ENCODE results near the gene PANK1.

Gene PANK1

GRCh38 chr10:89642193-89642592 lies 2.8 kb downstream of the PANK1 start:
- peaks cover 15% of the 10 kb centered on the region for H3K36me3 ChIP-seq (ENCODE audit: control insufficient read depth, insufficient read depth, low read length)
- no peaks in the 10 kb centered on the region for H3K9me3 ChIP-seq (ENCODE audit: control insufficient read depth, low read length)
- H3K27ac ChIP-seq (ENCODE audit: low read depth, low read length, severe bottlenecking): no peak overlapping the region
- peaks cover 3% of the 10 kb centered on the region for H3K4me1 ChIP-seq (ENCODE audit: control insufficient read depth, insufficient read depth, low read length, poor library complexity, severe bottlenecking)
- 100% methylated on average over 1 of the region's 3 CpGs; no CpG with 5 or more reads in 1 of the 2 experiments for WGBS, 2 experiments (ENCODE audit: insufficient coverage in 2 of 2)
- H3K4me3 ChIP-seq (ENCODE audit: extremely low read depth, insufficient read depth, low read length, poor library complexity, severe bottlenecking): no peak overlapping the region

- Histone ChIP-seq H3K9me3 (ENCODE audit: control insufficient read depth, low read length) (no peaks in the 10 kb centered on the region), H3K4me1 (ENCODE audit: control insufficient read depth, insufficient read depth, low read length, poor library complexity, severe bottlenecking) (no peaks in the 10 kb centered on the region), H3K36me3 (ENCODE audit: control insufficient read depth, insufficient read depth, low read length) (peaks cover 29% of the 10 kb centered on the region), H3K27ac (ENCODE audit: low read depth, low read length, severe bottlenecking) (no peak overlapping the region), H3K4me3 (ENCODE audit: extremely low read depth, insufficient read depth, low read length, poor library complexity, severe bottlenecking) (no peak overlapping the region)
- no CpG with 5 or more reads among the region's 1 CpG for WGBS, 2 experiments (ENCODE audit: insufficient coverage in 2 of 2)
Observed at GRCh38 chr10:89640241-89640640, 4.8 kb downstream of the PANK1 start.

GRCh38 chr10:89639326-89639725 lies 5.7 kb downstream of the PANK1 start:
- Histone ChIP-seq H3K4me3 (ENCODE audit: extremely low read depth, insufficient read depth, low read length, poor library complexity, severe bottlenecking) (no peak overlapping the region), H3K36me3 (ENCODE audit: control insufficient read depth, insufficient read depth, low read length) (peaks cover 37% of the 10 kb centered on the region), H3K9me3 (ENCODE audit: control insufficient read depth, low read length) (no peaks in the 10 kb centered on the region), H3K27ac (ENCODE audit: low read depth, low read length, severe bottlenecking) (no peak overlapping the region), H3K4me1 (ENCODE audit: control insufficient read depth, insufficient read depth, low read length, poor library complexity, severe bottlenecking) (no peaks in the 10 kb centered on the region)
- WGBS, 2 experiments (ENCODE audit: insufficient coverage in 2 of 2): 100% methylated on average over 1 of the region's 2 CpGs; no CpG with 5 or more reads in 1 of the 2 experiments

GRCh38 chr10:89637113-89637512 lies 7.9 kb downstream of the PANK1 start:
- WGBS, 2 experiments (ENCODE audit: insufficient coverage in 2 of 2): 92 to 97% methylated on average over 6 of the region's 7 CpGs
- no peaks in the 10 kb centered on the region for H3K4me1 ChIP-seq (ENCODE audit: control insufficient read depth, insufficient read depth, low read length, poor library complexity, severe bottlenecking)
- no peak overlapping the region for H3K4me3 ChIP-seq (ENCODE audit: extremely low read depth, insufficient read depth, low read length, poor library complexity, severe bottlenecking)
- no peaks in the 10 kb centered on the region for H3K9me3 ChIP-seq (ENCODE audit: control insufficient read depth, low read length)
- H3K36me3 ChIP-seq (ENCODE audit: control insufficient read depth, insufficient read depth, low read length): peaks cover 51% of the 10 kb centered on the region
- H3K27ac ChIP-seq (ENCODE audit: low read depth, low read length, severe bottlenecking): no peak overlapping the region

- Histone ChIP-seq H3K4me1 (ENCODE audit: control insufficient read depth, insufficient read depth, low read length, poor library complexity, severe bottlenecking) (no peaks in the 10 kb centered on the region), H3K27ac (ENCODE audit: low read depth, low read length, severe bottlenecking) (no peak overlapping the region), H3K4me3 (ENCODE audit: extremely low read depth, insufficient read depth, low read length, poor library complexity, severe bottlenecking) (no peak overlapping the region), H3K36me3 (ENCODE audit: control insufficient read depth, insufficient read depth, low read length) (peaks cover 54% of the 10 kb centered on the region), H3K9me3 (ENCODE audit: control insufficient read depth, low read length) (no peaks in the 10 kb centered on the region)
- WGBS, 2 experiments (ENCODE audit: insufficient coverage in 2 of 2): 100% methylated on average over 1 of the region's 2 CpGs
Observed at GRCh38 chr10:89634637-89635036, 10.4 kb downstream of the PANK1 start.

- Histone ChIP-seq H3K36me3 (ENCODE audit: control insufficient read depth, insufficient read depth, low read length) (peaks cover 50% of the 10 kb centered on the region), H3K4me1 (ENCODE audit: control insufficient read depth, insufficient read depth, low read length, poor library complexity, severe bottlenecking) (no peaks in the 10 kb centered on the region), H3K27ac (ENCODE audit: low read depth, low read length, severe bottlenecking) (no peak overlapping the region)
Observed at GRCh38 chr10:89633484-89633883, 11.6 kb downstream of the PANK1 start.

GRCh38 chr10:89632824-89633223 lies 12.2 kb downstream of the PANK1 start:
- H3K4me3 ChIP-seq (ENCODE audit: extremely low read depth, insufficient read depth, low read length, poor library complexity, severe bottlenecking): no peak overlapping the region
- no peaks in the 10 kb centered on the region for H3K4me1 ChIP-seq (ENCODE audit: control insufficient read depth, insufficient read depth, low read length, poor library complexity, severe bottlenecking)
- no peak overlapping the region for H3K27ac ChIP-seq (ENCODE audit: low read depth, low read length, severe bottlenecking)
- H3K36me3 ChIP-seq (ENCODE audit: control insufficient read depth, insufficient read depth, low read length): peaks cover 43% of the 10 kb centered on the region
- no CpG with 5 or more reads among the region's 1 CpG for whole genome bisulfite sequencing, 2 experiments (ENCODE audit: insufficient coverage in 2 of 2)
- no peaks in the 10 kb centered on the region for H3K9me3 ChIP-seq (ENCODE audit: control insufficient read depth, low read length)

More at GRCh38 chr10:89633484-89633883, 11.6 kb downstream of the PANK1 start:
- no peak overlapping the region for H3K4me3 ChIP-seq (ENCODE audit: extremely low read depth, insufficient read depth, low read length, poor library complexity, severe bottlenecking)
- H3K9me3 ChIP-seq (ENCODE audit: control insufficient read depth, low read length): no peaks in the 10 kb centered on the region

- WGBS, 2 experiments (ENCODE audit: insufficient coverage in 2 of 2): no CpG with 5 or more reads among the region's 1 CpG
- Histone ChIP-seq H3K27ac (ENCODE audit: low read depth, low read length, severe bottlenecking) (no peak overlapping the region), H3K9me3 (ENCODE audit: control insufficient read depth, low read length) (no peaks in the 10 kb centered on the region), H3K4me3 (ENCODE audit: extremely low read depth, insufficient read depth, low read length, poor library complexity, severe bottlenecking) (no peak overlapping the region), H3K4me1 (ENCODE audit: control insufficient read depth, insufficient read depth, low read length, poor library complexity, severe bottlenecking) (no peaks in the 10 kb centered on the region), H3K36me3 (ENCODE audit: control insufficient read depth, insufficient read depth, low read length) (peaks cover 12% of the 10 kb centered on the region)
Observed at GRCh38 chr10:89627830-89628229, 17.2 kb downstream of the PANK1 start.

GRCh38 chr10:89625041-89625765 lies 19.8 kb downstream of the PANK1 start:
- no peak overlapping the region for H3K27ac ChIP-seq (ENCODE audit: low read depth, low read length, severe bottlenecking)
- no peaks in the 10 kb centered on the region for H3K4me1 ChIP-seq (ENCODE audit: control insufficient read depth, insufficient read depth, low read length, poor library complexity, severe bottlenecking)
- peaks cover 16% of the 10 kb centered on the region for H3K36me3 ChIP-seq (ENCODE audit: control insufficient read depth, insufficient read depth, low read length)
- H3K9me3 ChIP-seq (ENCODE audit: control insufficient read depth, low read length): peaks cover 14% of the 10 kb centered on the region
- H3K4me3 ChIP-seq (ENCODE audit: extremely low read depth, insufficient read depth, low read length, poor library complexity, severe bottlenecking): no peak overlapping the region
- WGBS, 2 experiments (ENCODE audit: insufficient coverage in 2 of 2): 92 to 100% methylated on average over 1 to 2 of the region's 4 CpGs

- WGBS, 2 experiments (ENCODE audit: insufficient coverage in 2 of 2): 57 to 90% methylated on average over 1 to 2 of the region's 4 CpGs
Observed at GRCh38 chr10:89624020-89624419, 21.0 kb downstream of the PANK1 start.

GRCh38 chr10:89622151-89622550 lies 22.9 kb downstream of the PANK1 start:
- peaks cover 29% of the 10 kb centered on the region for H3K9me3 ChIP-seq (ENCODE audit: control insufficient read depth, low read length)
- no peak overlapping the region for H3K4me3 ChIP-seq (ENCODE audit: extremely low read depth, insufficient read depth, low read length, poor library complexity, severe bottlenecking)
- peaks cover 16% of the 10 kb centered on the region for H3K36me3 ChIP-seq (ENCODE audit: control insufficient read depth, insufficient read depth, low read length)
- no peaks in the 10 kb centered on the region for H3K4me1 ChIP-seq (ENCODE audit: control insufficient read depth, insufficient read depth, low read length, poor library complexity, severe bottlenecking)
- no peak overlapping the region for H3K27ac ChIP-seq (ENCODE audit: low read depth, low read length, severe bottlenecking)

More at GRCh38 chr10:89624020-89624419, 21.0 kb downstream of the PANK1 start:
- no peaks in the 10 kb centered on the region for H3K4me1 ChIP-seq (ENCODE audit: control insufficient read depth, insufficient read depth, low read length, poor library complexity, severe bottlenecking)
- H3K9me3 ChIP-seq (ENCODE audit: control insufficient read depth, low read length): peaks cover 26% of the 10 kb centered on the region
- no peak overlapping the region for H3K4me3 ChIP-seq (ENCODE audit: extremely low read depth, insufficient read depth, low read length, poor library complexity, severe bottlenecking)
- H3K27ac ChIP-seq (ENCODE audit: low read depth, low read length, severe bottlenecking): no peak overlapping the region
- H3K36me3 ChIP-seq (ENCODE audit: control insufficient read depth, insufficient read depth, low read length): peaks cover 16% of the 10 kb centered on the region
